B cell (primary cell): ENCODE results near the gene TMEM125. TPM values are rescaled to one million over a fixed set of nuclear protein-coding genes. Genes with fewer than 3 reads are reported as not detected.

ENCODE experiments used
- ATAC-seq: fragments of 200-7000 bp; cut with Tn5 transposase; one replicate; pipeline ENCODE4 v1.10.0; 2021; ENCODE audit warnings: low read depth, mild to moderate bottlenecking, moderate number of reproducible peaks, moderate library complexity
- CTCF ChIA-PET: fragments of 350-600 bp; sonication (Branson Sonifier 250); formaldehyde crosslinking; loops from one replicate; lab custom pipeline; 2021; ENCODE audit warnings: antibody characterized with exemption, inconsistent platforms; lab: Charles Lee
- POLR2A ChIA-PET: fragments of 350-600 bp; sonication (Branson Sonifier 250); formaldehyde crosslinking; loops from one replicate; lab custom pipeline; 2021; ENCODE audit warnings: antibody characterized with exemption; lab: Charles Lee
- DNase-seq: peaks from one replicate; pipeline ENCODE4 v3.0.0; 2013
- H2AFZ ChIP-seq: 2 replicates; pipeline ENCODE4 v1.6.1; 2012; ENCODE audit warnings: mild to moderate bottlenecking, low read depth, low read length; ENCODE audit not compliant: insufficient read depth, poor library complexity, severe bottlenecking
- H3K27ac ChIP-seq, 2 donors: 1 replicate in 1 of 2; 2 replicates in 1 of 2; pipeline ENCODE4 v1.5.1; 2012 to 2013; ENCODE audit warnings: low read length in 2 of 2, mild to moderate bottlenecking in 2 of 2, moderate library complexity in 1 of 2
- H3K27me3 ChIP-seq, 4 experiments: fragments of 200-600 bp in 1 of 4; sonication (generic) in 1 of 4; replicated peaks in 1 of 4; 1 replicate in 2 of 4; 2 replicates in 2 of 4; pipeline versions ENCODE4 v1.6.1 to v1.7.0; 2013 to 2016; ENCODE audit warnings: low read length in 3 of 4, mild to moderate bottlenecking in 2 of 4, mixed read lengths in 1 of 4, moderate library complexity in 1 of 4; ENCODE audit not compliant: insufficient read depth in 4 of 4, control insufficient read depth in 3 of 4; ENCODE audit errors: control extremely low read depth in 1 of 4
- H3K36me3 ChIP-seq, 2 experiments: replicated peaks in 1 of 2; 1 replicate in 1 of 2; 2 replicates in 1 of 2; pipeline versions ENCODE4 v1.6.1 to v1.7.1; 2013; ENCODE audit warnings: low read length in 1 of 2; ENCODE audit not compliant: insufficient read depth in 2 of 2, control insufficient read depth in 1 of 2; ENCODE audit errors: control extremely low read depth in 1 of 2, extremely low read depth in 1 of 2
- H3K4me1 ChIP-seq, 2 donors: fragments of 200-600 bp in 1 of 2; sonication (generic) in 1 of 2; 1 replicate in 1 of 2; 2 replicates in 1 of 2; pipeline versions ENCODE4 v1.5.1 to v1.6.1; 2013 to 2017; ENCODE audit warnings: low read length in 2 of 2; ENCODE audit not compliant: control insufficient read depth in 2 of 2, insufficient read depth in 2 of 2
- H3K4me2 ChIP-seq: replicated peaks from 2 replicates; pipeline ENCODE3; 2012; ENCODE audit warnings: mild to moderate bottlenecking, low read depth, low read length; ENCODE audit not compliant: poor library complexity, severe bottlenecking
- H3K4me3 ChIP-seq, 5 experiments: fragments of 200-600 bp in 1 of 5; sonication (generic) in 1 of 5; 1 replicate in 3 of 5; 2 replicates in 2 of 5; pipeline versions ENCODE4 v1.5.1 to v1.7.0; 2011 to 2016; ENCODE audit warnings: low read length in 4 of 5, mild to moderate bottlenecking in 4 of 5, low read depth in 2 of 5, control low read depth in 1 of 5, moderate library complexity in 1 of 5; ENCODE audit not compliant: insufficient read depth in 1 of 5; ENCODE audit errors: control extremely low read depth in 1 of 5, extremely low read depth in 1 of 5
- H3K79me2 ChIP-seq: fragments of 200-600 bp; sonication (generic); one replicate; pipeline ENCODE4 v1.6.0; 2016; ENCODE audit warnings: low read length; ENCODE audit not compliant: control insufficient read depth, insufficient read depth
- H3K9ac ChIP-seq: fragments of 200-600 bp; sonication (generic); 2 replicates; pipeline ENCODE4 v1.6.1; 2017; ENCODE audit warnings: mild to moderate bottlenecking, low read length, moderate library complexity
- H3K9me3 ChIP-seq, 3 donors: one replicate each; pipeline versions ENCODE4 v1.6.1 to v1.7.1; 2013; ENCODE audit warnings: low read length in 2 of 3; ENCODE audit not compliant: control insufficient read depth in 2 of 3, insufficient read depth in 1 of 3; ENCODE audit errors: control extremely low read depth in 1 of 3
- H4K20me1 ChIP-seq: 2 replicates; pipeline ENCODE4 v1.6.0; 2012; ENCODE audit warnings: mild to moderate bottlenecking, low read length; ENCODE audit not compliant: insufficient read depth, control insufficient read depth, poor library complexity, severe bottlenecking
- H3K27ac Mint-ChIP-seq: one replicate; pipeline ENCODE4 v1.8.0; 2021; ENCODE audit warnings: mixed read lengths
- H3K27me3 Mint-ChIP-seq: one replicate; pipeline ENCODE4 v1.8.0; 2021; ENCODE audit warnings: mixed read lengths
- H3K4me1 Mint-ChIP-seq: one replicate; pipeline ENCODE4 v1.8.0; 2021; ENCODE audit warnings: mixed read lengths
- H3K4me3 Mint-ChIP-seq: one replicate; pipeline ENCODE4 v1.8.0; 2021; ENCODE audit warnings: mixed read lengths
- H3K9me3 Mint-ChIP-seq: one replicate; pipeline ENCODE4 v1.8.0; 2022; ENCODE audit warnings: mixed read lengths; ENCODE audit not compliant: insufficient read depth
- CTCF ChIP-seq: fragments of 200-600 bp; IDR thresholded peaks from one replicate; pipeline ENCODE4 v1.8.0; 2022; ENCODE audit warnings: antibody characterized with exemption, mild to moderate bottlenecking
- EZH2 ChIP-seq: IDR thresholded peaks from 2 replicates; pipeline ENCODE4 v1.6.1; 2012; ENCODE audit warnings: borderline replicate concordance, low read depth, mild to moderate bottlenecking, moderate library complexity, low read length; ENCODE audit not compliant: insufficient read depth, poor library complexity, severe bottlenecking
- WGBS: methylation state at CpG from one replicate; pipeline ENCODE4 v1.1.5; 2013; ENCODE audit warnings: missing lambda C conversion rate; ENCODE audit not compliant: insufficient coverage; 5-methylcytosine and 5-hydroxymethylcytosine counted together
- intact Hi-C: fragments of 100-400 bp; cut with micrococcal nuclease; formaldehyde crosslinking; loops from one replicate; pipeline ENCODE4 v1.10.0; 2022
- polyA plus RNA-seq: library from polyadenylated mRNA; depleted of rRNA; stranded (reverse); fragments of >200 nt; gene quantifications from 2 replicates; pipeline ENCODE4 v1.2.3, GENCODE V29; 2012
- total RNA-seq, 2 donors: library from RNA; stranded (reverse); fragments of 120-200 nt in 1 of 2; gene quantifications; 1 replicate in 1 of 2; 2 replicates in 1 of 2; pipeline versions ENCODE4 v1.2.3 to v1.2.4, GENCODE V29; 2013 to 2022

The TMEM125 gene
- total and polyA plus RNA-seq, 2 donors (not counting 1 experiment from before 2014, with no cell fraction given): not detected

GRCh38 chr1:43284546-43285110 is 14.8 kb downstream of the TMEM125 start:
- Histone ChIP-seq H3K27ac (no peak overlapping the region), H2AFZ (no peak overlapping the region), H3K4me3 (no peak overlapping the region), H3K9me3 (peaks cover 0 to 5% (median 0%) of the 10 kb centered on the region in 3 donors), H3K27me3 (no peaks in the 10 kb centered on the region), H3K9ac (no peak overlapping the region), H4K20me1 (no peaks in the 10 kb centered on the region), H3K79me2 (no peaks in the 10 kb centered on the region), H3K36me3 (no peaks in the 10 kb centered on the region), H3K4me2 (no peak overlapping the region), H3K4me1 (no peaks in the 10 kb centered on the region)
- H3K27ac Mint-ChIP-seq: no peak overlapping the region
- TF ChIP-seq EZH2 (no peak), CTCF (no peak)
- H3K4me3 Mint-ChIP-seq: no peak overlapping the region
- ATAC-seq (no peak), DNase-seq (no peak)
- ChIA-PET POLR2A (no interaction called here), CTCF (no interaction called here)
- H3K4me1 Mint-ChIP-seq: no peaks in the 10 kb centered on the region
- H3K9me3 Mint-ChIP-seq: no peaks in the 10 kb centered on the region
- intact Hi-C loops: no loop called here
- peaks cover 10% of the 10 kb centered on the region for H3K27me3 Mint-ChIP-seq
- 91% methylated on average over 12 of the region's 12 CpGs for WGBS

GRCh38 chr1:43285269-43285990 is 15.6 kb downstream of the TMEM125 start, which contains the start of gene C1orf210:
TSS of gene C1orf210 (minus strand) at chr1:43285581. CDS start at chr1:43283270, 2,311 bp downstream.
- H3K27ac Mint-ChIP-seq: no peak within 1 kb of the TSS
- ChIA-PET POLR2A (no interaction called here), CTCF (no interaction called here)
- H3K9me3 Mint-ChIP-seq: no peaks in the 10 kb centered on the region
- H3K79me2 ChIP-seq: no peaks in the 10 kb centered on the region
- DNase-seq (no peak), ATAC-seq (no peak)
- H3K27me3 ChIP-seq: no peaks in the 10 kb centered on the region
- H3K4me1 ChIP-seq: no peaks in the 10 kb centered on the region
- 60% methylated on average over 13 of the region's 19 CpGs for WGBS
- no peaks in the 10 kb centered on the region for H3K4me1 Mint-ChIP-seq
- H3K4me3 ChIP-seq: no peak within 1 kb of the TSS
- H3K9ac ChIP-seq: no peak within 1 kb of the TSS
- intact Hi-C loops: no loop called here
- H3K27ac ChIP-seq: no peak within 1 kb of the TSS
- peaks cover 0 to 5% (median 0%) of the 10 kb centered on the region in 3 donors for H3K9me3 ChIP-seq
- no peaks in the 10 kb centered on the region for H3K36me3 ChIP-seq
- no peaks in the 10 kb centered on the region for H4K20me1 ChIP-seq
- H3K4me2 ChIP-seq: no peak within 1 kb of the TSS
- no peak within 1 kb of the TSS for H2AFZ ChIP-seq
- no peak within 1 kb of the TSS for H3K4me3 Mint-ChIP-seq
- TF ChIP-seq CTCF (no peak), EZH2 (no peak)
- H3K27me3 Mint-ChIP-seq: peaks cover 4% of the 10 kb centered on the region
